ENCODE measurements around the gene GRXCR2. TPM values are rescaled to one million over a fixed set of nuclear protein-coding genes. Genes with fewer than 3 reads are reported as not detected.

Gene GRXCR2
- total RNA-seq, 4 donors from 2014 or later = not detected

DNA sequence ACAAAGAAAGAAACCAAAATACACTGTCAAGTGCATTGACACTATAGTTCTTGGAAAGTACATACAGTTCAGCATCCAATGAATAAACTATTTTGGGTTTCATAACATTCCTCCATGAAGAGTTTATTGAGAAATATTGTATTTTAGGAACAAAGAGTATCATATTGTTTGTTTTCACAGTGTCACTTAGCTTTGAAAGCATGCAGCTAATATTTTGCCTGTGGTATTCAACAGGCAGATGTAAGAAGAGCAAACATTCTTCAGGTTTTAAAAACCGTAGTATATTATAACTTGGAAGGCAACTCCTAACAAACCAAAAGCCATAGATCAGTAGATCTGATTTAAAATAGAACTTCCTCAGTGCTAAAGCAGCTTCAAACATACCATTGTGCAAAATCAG, 42.2 kb downstream of the GRXCR2 start:
- no peaks in the 10 kb centered on the region for H3K27me3 ChIP-seq
- no peak overlapping the region for H3K27ac ChIP-seq
- no peaks in the 10 kb centered on the region for H3K36me3 ChIP-seq
- peaks cover 0 to 20% (median 3%) of the 10 kb centered on the region in 4 donors for H3K4me1 ChIP-seq
- no peak overlapping the region for H3K4me3 ChIP-seq
- no peaks in the 10 kb centered on the region for H3K9me3 ChIP-seq
- DNase-seq = no peak
- TF ChIP-seq, protein P1, sequence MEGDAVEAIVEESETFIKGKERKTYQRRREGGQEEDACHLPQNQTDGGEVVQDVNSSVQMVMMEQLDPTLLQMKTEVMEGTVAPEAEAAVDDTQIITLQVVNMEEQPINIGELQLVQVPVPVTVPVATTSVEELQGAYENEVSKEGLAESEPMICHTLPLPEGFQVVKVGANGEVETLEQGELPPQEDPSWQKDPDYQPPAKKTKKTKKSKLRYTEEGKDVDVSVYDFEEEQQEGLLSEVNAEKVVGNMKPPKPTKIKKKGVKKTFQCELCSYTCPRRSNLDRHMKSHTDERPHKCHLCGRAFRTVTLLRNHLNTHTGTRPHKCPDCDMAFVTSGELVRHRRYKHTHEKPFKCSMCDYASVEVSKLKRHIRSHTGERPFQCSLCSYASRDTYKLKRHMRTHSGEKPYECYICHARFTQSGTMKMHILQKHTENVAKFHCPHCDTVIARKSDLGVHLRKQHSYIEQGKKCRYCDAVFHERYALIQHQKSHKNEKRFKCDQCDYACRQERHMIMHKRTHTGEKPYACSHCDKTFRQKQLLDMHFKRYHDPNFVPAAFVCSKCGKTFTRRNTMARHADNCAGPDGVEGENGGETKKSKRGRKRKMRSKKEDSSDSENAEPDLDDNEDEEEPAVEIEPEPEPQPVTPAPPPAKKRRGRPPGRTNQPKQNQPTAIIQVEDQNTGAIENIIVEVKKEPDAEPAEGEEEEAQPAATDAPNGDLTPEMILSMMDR (IDR thresholded peaks at IDR 0.05) = no peak
- no peak for TF ChIP-seq POLR2A (IDR thresholded peaks at IDR 0.05)

DNA sequence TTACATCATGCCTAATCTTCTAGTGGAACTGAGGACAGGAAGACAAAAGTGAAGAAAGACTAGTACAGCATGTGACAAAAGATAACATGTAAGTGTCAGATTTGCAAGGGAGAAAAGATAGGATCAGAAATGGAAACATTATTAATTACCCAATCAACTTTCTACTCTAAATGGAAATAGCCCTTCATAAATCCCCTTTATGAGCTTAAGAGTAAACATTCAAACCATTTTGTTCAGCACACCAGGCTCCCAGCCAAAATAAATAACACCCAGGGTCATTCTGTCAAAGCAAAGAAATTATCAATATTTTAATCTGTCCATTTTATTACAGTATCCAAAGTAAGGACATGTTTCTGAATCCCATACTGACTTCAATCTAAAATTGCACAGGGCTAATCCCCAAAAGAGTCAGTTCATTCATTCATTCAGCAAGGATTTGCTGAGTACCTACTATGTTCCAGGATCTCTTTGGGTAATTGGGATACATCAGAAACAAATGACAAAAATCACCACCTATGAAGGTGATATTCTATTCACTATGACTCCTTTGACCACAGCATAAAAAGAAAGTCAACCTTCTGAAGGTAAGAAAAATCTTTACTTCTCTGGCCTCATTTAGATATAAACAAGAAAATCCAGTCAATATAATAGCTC, 43.0 kb downstream of the GRXCR2 start:
- DNase-seq = no peak
- no peak overlapping the region for H3K27ac ChIP-seq
- no peaks in the 10 kb centered on the region for H3K36me3 ChIP-seq

DNA sequence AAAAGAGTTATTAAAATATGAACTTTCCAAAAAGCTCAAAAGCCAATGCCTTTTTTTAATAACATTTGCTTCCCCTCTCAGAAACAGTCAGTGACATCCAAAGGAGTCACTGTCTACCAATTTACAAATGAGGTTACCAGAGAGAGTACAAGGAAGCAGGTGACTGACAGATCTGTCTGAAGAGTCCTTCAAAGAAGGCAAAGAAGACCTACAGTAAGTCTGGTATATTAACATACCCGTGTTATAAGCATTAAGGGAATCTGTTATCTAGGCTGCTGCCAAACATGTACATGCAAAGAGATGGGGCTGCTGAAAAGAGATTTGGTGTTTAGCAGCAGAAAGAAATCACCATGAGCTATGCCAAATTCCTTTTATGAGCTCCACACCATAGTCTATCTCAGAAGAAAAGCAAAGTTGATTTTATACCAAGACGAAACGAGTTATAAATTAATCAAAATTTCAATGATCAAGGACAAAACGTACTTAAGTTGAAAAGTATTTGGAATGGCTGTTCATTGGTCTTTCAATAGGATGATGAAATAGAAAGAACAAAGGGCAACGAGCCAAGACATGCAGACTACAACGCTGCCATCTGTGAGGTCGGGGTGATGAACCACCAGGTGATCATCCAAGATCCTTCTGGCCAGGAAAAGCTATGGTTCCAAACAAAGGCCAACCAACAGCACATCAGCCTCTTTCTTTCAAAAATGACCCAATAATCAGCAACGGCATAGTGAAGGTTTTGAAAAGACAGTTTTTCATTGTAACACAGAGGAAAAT, 45.7 kb downstream of the GRXCR2 start:
- Histone ChIP-seq H3K4me1 (peaks cover 0 to 12% (median 0%) of the 10 kb centered on the region in 4 donors), H3K27ac (no peak overlapping the region), H3K36me3 (no peaks in the 10 kb centered on the region), H3K27me3 (no peaks in the 10 kb centered on the region), H3K9me3 (no peaks in the 10 kb centered on the region), H3K4me3 (no peak overlapping the region)
- TF ChIP-seq, protein P1 (IDR thresholded peaks at IDR 0.05) = no peak
- no peak for TF ChIP-seq POLR2A (IDR thresholded peaks at IDR 0.05)
- DNase-seq = no peak

More for the DNA sequence above, 43.0 kb downstream of the GRXCR2 start:
- no peaks in the 10 kb centered on the region for H3K9me3 ChIP-seq
- H3K4me3 ChIP-seq = no peak overlapping the region
- H3K4me1 ChIP-seq = peaks cover 0 to 20% (median 0%) of the 10 kb centered on the region in 4 donors
- no peak for TF ChIP-seq POLR2A (IDR thresholded peaks at IDR 0.05)
- TF ChIP-seq, protein P1 (IDR thresholded peaks at IDR 0.05) = no peak
- H3K27me3 ChIP-seq = no peaks in the 10 kb centered on the region

GRCh38 chr5:145825751-145826180, 47.0 kb downstream of the GRXCR2 start:
- Histone ChIP-seq H3K27me3 (no peaks in the 10 kb centered on the region), H3K4me1 (peaks cover 0 to 6% (median 0%) of the 10 kb centered on the region in 4 donors), H3K9me3 (no peaks in the 10 kb centered on the region), H3K36me3 (no peaks in the 10 kb centered on the region), H3K27ac (no peak overlapping the region), H3K4me3 (no peak overlapping the region)
- DNase-seq = no peak
- TF ChIP-seq, protein P1 (IDR thresholded peaks at IDR 0.05) = peak in 5 of 6 experiments; percentile 50 to 89 (median 79)
- no peak for TF ChIP-seq POLR2A (IDR thresholded peaks at IDR 0.05)

GRCh38 chr5:145824040-145824439, 48.8 kb downstream of the GRXCR2 start:
- Histone ChIP-seq H3K27me3 (no peaks in the 10 kb centered on the region), H3K4me1 (peaks cover 0 to 4% (median 0%) of the 10 kb centered on the region in 4 donors), H3K4me3 (no peak overlapping the region), H3K36me3 (peaks cover 0 to 3% (median 0%) of the 10 kb centered on the region in 3 donors), H3K9me3 (no peaks in the 10 kb centered on the region), H3K27ac (no peak overlapping the region)
- DNase-seq = no peak
- TF ChIP-seq, protein P1 (IDR thresholded peaks at IDR 0.05) = no peak
- no peak for TF ChIP-seq POLR2A (IDR thresholded peaks at IDR 0.05)
